Bronchial epithelial cell (primary cell): ENCODE data around the gene APOL5. TPM values are rescaled to one million over a fixed set of nuclear protein-coding genes. Genes with fewer than 3 reads are reported as not detected.
"Not testable (repeated sequence)": the region's sequence is repeated elsewhere in the genome, so short reads cannot be mapped to it uniquely, and the experiment has no call there.

Source experiments
- DNase-seq: peaks from one replicate; pipeline ENCODE4 v3.0.0-alpha.2; 2010; ENCODE audit warnings: low read depth
- FAIRE-seq: peaks from 2 replicates; lab custom pipeline; 2011; peaks lifted over from hg19 to GRCh38; lab: Jason Lieb, UNC
- H3K27me3 ChIP-seq: 2 replicates; pipeline ENCODE4 v1.5.1; 2011; ENCODE audit warnings: low read length; ENCODE audit not compliant: control insufficient read depth, insufficient read depth
- H3K36me3 ChIP-seq: 2 replicates; pipeline ENCODE4 v1.5.1; 2011; ENCODE audit warnings: low read length; ENCODE audit not compliant: control insufficient read depth, insufficient read depth
- H3K4me3 ChIP-seq: 2 replicates; pipeline ENCODE4 v1.5.1; 2011; ENCODE audit warnings: mild to moderate bottlenecking, low read depth, low read length, control low read depth
- total RNA-seq: library from RNA; depleted of rRNA; stranded (reverse); fragments of >200 nt; gene quantifications from 2 replicates; pipeline ENCODE4 v1.2.1, GENCODE V29; 2014
- TF ChIP-seq, protein P1 (sequence below): IDR thresholded peaks from 2 replicates; pipeline ENCODE4 v1.5.1; 2011; ENCODE audit warnings: mild to moderate bottlenecking, moderate library complexity, low read length, control low read depth, inconsistent platforms; ENCODE audit not compliant: insufficient read depth, severe bottlenecking

APOL5 gene
- total RNA-seq: not detected in 2 replicates

DNA sequence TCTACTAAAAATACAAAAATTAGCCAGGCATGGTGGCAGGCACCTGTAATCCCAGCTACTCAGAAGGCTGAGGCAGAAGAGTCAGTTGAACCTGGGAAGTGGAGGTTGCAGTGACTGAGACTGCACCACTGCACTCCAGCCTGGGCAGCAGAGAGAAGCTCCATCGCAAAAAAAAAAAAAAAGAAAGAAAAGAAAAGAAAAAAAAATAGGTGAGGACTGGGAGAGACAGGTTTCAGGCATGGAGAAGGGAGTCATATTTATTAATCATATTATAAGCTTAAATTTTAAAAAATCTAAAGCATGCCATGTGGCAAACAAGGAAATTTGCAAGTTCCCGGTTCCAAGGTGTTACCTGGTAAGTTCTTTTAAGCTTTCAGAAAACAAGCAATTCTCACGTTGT, at the start of gene APOL5:
TSS of gene APOL5 (plus strand) at position 301 of the 400 bp plus-strand sequence. CDS start at position 301, 0 bp downstream.
- TF ChIP-seq, protein P1, sequence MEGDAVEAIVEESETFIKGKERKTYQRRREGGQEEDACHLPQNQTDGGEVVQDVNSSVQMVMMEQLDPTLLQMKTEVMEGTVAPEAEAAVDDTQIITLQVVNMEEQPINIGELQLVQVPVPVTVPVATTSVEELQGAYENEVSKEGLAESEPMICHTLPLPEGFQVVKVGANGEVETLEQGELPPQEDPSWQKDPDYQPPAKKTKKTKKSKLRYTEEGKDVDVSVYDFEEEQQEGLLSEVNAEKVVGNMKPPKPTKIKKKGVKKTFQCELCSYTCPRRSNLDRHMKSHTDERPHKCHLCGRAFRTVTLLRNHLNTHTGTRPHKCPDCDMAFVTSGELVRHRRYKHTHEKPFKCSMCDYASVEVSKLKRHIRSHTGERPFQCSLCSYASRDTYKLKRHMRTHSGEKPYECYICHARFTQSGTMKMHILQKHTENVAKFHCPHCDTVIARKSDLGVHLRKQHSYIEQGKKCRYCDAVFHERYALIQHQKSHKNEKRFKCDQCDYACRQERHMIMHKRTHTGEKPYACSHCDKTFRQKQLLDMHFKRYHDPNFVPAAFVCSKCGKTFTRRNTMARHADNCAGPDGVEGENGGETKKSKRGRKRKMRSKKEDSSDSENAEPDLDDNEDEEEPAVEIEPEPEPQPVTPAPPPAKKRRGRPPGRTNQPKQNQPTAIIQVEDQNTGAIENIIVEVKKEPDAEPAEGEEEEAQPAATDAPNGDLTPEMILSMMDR: no peak
- Histone ChIP-seq H3K36me3 (no peaks in the 10 kb centered on the region), H3K27me3 (peaks cover 2% of the 10 kb centered on the region), H3K4me3 (no peak within 1 kb of the TSS)
- DNase-seq (no peak), FAIRE-seq (no peak)

GRCh38 chr22:35674335-35674734, 43.3 kb upstream of the APOL5 start:
- TF ChIP-seq, protein P1: no peak
- DNase-seq (no peak), FAIRE-seq (no peak)
- no peak overlapping the region for H3K4me3 ChIP-seq
- H3K36me3 ChIP-seq: no peaks in the 10 kb centered on the region
- no peaks in the 10 kb centered on the region for H3K27me3 ChIP-seq

DNA sequence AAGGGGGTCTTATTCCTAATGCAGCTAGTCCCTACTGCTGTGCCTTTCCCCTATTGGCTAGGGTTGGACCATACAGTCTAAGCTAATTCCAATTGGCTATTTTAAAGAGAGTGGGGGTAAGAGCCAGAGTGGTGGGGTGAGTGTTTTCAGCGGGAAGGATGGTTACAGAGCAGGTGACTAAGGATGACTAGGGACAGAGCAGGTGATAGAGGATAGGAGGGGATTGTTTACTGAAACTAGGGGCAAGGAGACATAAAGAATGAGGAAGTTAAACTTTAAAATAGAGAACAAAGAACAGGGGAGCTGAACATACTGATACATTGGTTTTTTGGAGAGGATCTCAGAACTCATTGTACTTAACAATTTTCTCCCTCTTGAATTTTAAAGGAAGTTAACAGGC, 41.6 kb upstream of the APOL5 start:
- not testable (repeated sequence) for FAIRE-seq

DNA sequence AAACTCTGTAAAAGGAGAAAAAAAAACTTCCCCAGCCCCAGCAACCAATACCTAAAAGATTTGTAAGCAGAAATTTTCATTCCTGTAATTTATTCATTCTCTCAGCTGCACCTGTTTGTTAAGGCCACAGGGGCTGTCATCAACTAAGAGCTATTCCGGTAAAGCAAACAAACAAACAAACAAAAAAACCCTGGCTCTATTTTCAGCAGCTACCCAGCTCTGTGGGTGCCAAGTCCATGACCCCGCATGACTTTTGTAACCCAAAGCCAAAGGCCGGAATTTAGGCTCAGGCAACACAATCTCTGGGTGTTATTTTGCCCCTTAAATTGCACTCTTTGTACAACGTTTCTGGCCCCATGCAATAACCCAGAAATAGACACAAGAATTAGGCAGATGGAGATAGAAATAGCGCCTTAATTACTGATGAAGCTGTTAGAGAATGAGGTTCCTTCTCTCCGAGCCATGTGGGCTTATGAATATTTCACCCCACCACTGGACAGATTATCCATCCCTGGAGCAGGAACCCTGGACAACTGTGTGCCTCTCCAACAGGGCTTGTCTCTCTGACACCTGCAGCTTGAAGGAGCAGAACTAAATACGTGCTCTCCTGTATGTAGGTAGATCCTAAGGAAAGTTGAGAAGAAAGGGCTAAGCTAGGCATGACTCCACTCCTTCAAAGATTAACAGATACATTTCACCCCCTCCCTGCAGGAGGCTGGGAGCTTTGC, 40.0 kb upstream of the APOL5 start:
- no peaks in the 10 kb centered on the region for H3K27me3 ChIP-seq
- no peak for FAIRE-seq
- no peak for DNase-seq
- H3K36me3 ChIP-seq: no peaks in the 10 kb centered on the region
- no peak overlapping the region for H3K4me3 ChIP-seq
- TF ChIP-seq, protein P1: no peak

More for the DNA sequence above, 41.6 kb upstream of the APOL5 start:
- not testable (repeated sequence) for H3K27me3 ChIP-seq, H3K4me3 ChIP-seq, H3K36me3 ChIP-seq, DNase-seq

DNA sequence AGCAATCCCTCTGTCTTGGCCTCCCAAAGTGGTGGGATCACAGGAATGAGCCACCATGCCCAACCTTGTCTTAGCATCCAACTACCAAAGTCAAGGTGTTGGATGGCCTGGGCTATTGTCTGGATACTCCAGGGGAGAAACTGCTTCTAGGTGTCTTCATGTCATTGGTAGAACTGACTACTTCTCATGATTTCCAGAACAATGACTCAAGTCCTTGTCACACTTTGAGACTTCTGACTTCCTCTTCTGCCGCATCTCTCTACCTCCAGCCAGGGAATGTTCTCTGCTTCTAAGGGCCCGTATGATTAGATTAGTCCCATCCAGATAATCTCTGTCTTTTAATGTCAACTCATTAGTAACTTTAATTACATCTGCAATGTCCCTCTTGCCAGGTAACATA, 38.8 kb upstream of the APOL5 start:
- no peak overlapping the region for H3K4me3 ChIP-seq
- no peaks in the 10 kb centered on the region for H3K27me3 ChIP-seq
- TF ChIP-seq, protein P1: no peak
- H3K36me3 ChIP-seq: no peaks in the 10 kb centered on the region
- no peak for DNase-seq
- FAIRE-seq: peak; percentile 84

GRCh38 chr22:35679492-35679891, 38.2 kb upstream of the APOL5 start:
- H3K4me3 ChIP-seq, H3K27me3 ChIP-seq, H3K36me3 ChIP-seq, FAIRE-seq: not testable (repeated sequence)
- peak; percentile 35 for DNase-seq
